PC-3 (cell line): ENCODE data around the gene ADAMTS17. TPM values are rescaled to one million over a fixed set of nuclear protein-coding genes. Genes with fewer than 3 reads are reported as not detected.

Experiments
- ATAC-seq: fragments of 200-7000 bp; cut with Tn5 transposase; 2 replicates; pipeline ENCODE4 v1.9.1; 2020; ENCODE audit warnings: mild to moderate bottlenecking, moderate library complexity
- BruUV-seq: library from RNA; stranded (reverse); fragments of 400-500 nt; replicated peaks from 2 replicates; lab custom pipeline; 2021; lab: Mats Ljungman, UMichigan
- CTCF ChIA-PET: fragments of 300-600 bp; sonication (Branson Sonifier 250); formaldehyde crosslinking; loops from one replicate; lab custom pipeline; 2022; ENCODE audit warnings: antibody characterized with exemption; lab: Charles Lee
- POLR2A ChIA-PET: fragments of 300-600 bp; sonication (Branson Sonifier 250); formaldehyde crosslinking; loops from one replicate; lab custom pipeline; 2022; ENCODE audit warnings: antibody characterized with exemption; ENCODE audit not compliant: unreplicated experiment; lab: Charles Lee
- DNase-seq: peaks from one replicate; pipeline ENCODE4 v3.0.0-alpha.2; 2015
- H2AFZ ChIP-seq: fragments of 300-600 bp; sonication (generic); 2 replicates; pipeline ENCODE4 v1.6.0; 2016; ENCODE audit warnings: antibody characterized with exemption, low read length
- H3F3A ChIP-seq: fragments of 300-600 bp; sonication (generic); one replicate; pipeline ENCODE4 v1.6.0; 2017; ENCODE audit warnings: antibody characterized with exemption, low read length, control low read depth, mild to moderate bottlenecking; ENCODE audit not compliant: unreplicated experiment
- H3K27ac ChIP-seq: fragments of 300-600 bp; sonication (generic); 2 replicates; pipeline ENCODE4 v1.5.1; 2016; ENCODE audit warnings: mild to moderate bottlenecking, low read length
- H3K27me3 ChIP-seq: fragments of 300-600 bp; sonication (generic); 2 replicates; pipeline ENCODE4 v1.6.1; 2016; ENCODE audit warnings: low read length, mixed read lengths
- H3K36me3 ChIP-seq: fragments of 300-600 bp; sonication (generic); 2 replicates; pipeline ENCODE4 v1.6.1; 2016; ENCODE audit warnings: low read depth, mixed run types, low read length, mixed read lengths
- H3K4me1 ChIP-seq: fragments of 300-600 bp; sonication (generic); 2 replicates; pipeline ENCODE4 v1.5.1; 2016; ENCODE audit warnings: low read length; ENCODE audit not compliant: insufficient read depth
- H3K4me2 ChIP-seq: fragments of 300-600 bp; sonication (generic); 2 replicates; pipeline ENCODE4 v1.6.0; 2016; ENCODE audit warnings: low read length
- H3K4me3 ChIP-seq: fragments of 300-600 bp; sonication (generic); 2 replicates; pipeline ENCODE4 v1.5.1; 2016; ENCODE audit warnings: mild to moderate bottlenecking, low read length, mixed read lengths
- H3K79me2 ChIP-seq: fragments of 300-600 bp; sonication (generic); 2 replicates; pipeline ENCODE4 v1.6.1; 2017; ENCODE audit warnings: low read length, mixed read lengths
- H3K9ac ChIP-seq: fragments of 300-600 bp; sonication (generic); 2 replicates; pipeline ENCODE4 v1.6.0; 2016; ENCODE audit warnings: mild to moderate bottlenecking, low read length
- H3K9me2 ChIP-seq: fragments of 300-600 bp; sonication (generic); replicated peaks from 2 replicates; pipeline ENCODE4 v1.6.1; 2016; ENCODE audit warnings: mixed run types, low read length, mixed read lengths
- H3K9me3 ChIP-seq: fragments of 300-600 bp; sonication (generic); 2 replicates; pipeline ENCODE4 v1.6.1; 2016; ENCODE audit warnings: low read length, mixed read lengths
- H4K20me1 ChIP-seq: fragments of 300-600 bp; sonication (generic); 2 replicates; pipeline ENCODE4 v1.6.1; 2016; ENCODE audit warnings: low read length, mixed read lengths
- CTCF ChIP-seq: fragments of 300-600 bp; sonication (generic); conservative IDR thresholded peaks from 2 replicates; pipeline ENCODE4 v1.5.1; 2017; ENCODE audit warnings: antibody characterized with exemption, low read depth, mild to moderate bottlenecking, low read length
- EZH2 ChIP-seq: fragments of 300-600 bp; sonication (generic); IDR thresholded peaks from one replicate; pipeline ENCODE4 v1.6.1; 2017; ENCODE audit warnings: antibody characterized with exemption, mild to moderate bottlenecking, low read length; ENCODE audit not compliant: unreplicated experiment
- EZH2phosphoT487 ChIP-seq: fragments of 300-600 bp; sonication (generic); IDR thresholded peaks from 2 replicates; pipeline ENCODE4 v1.6.1; 2018; ENCODE audit warnings: mild to moderate bottlenecking, antibody characterized with exemption, low read length, borderline replicate concordance
- intact Hi-C: fragments of 100-400 bp; cut with micrococcal nuclease; formaldehyde crosslinking; loops from 2 replicates; pipeline ENCODE4 v1.9.0; 2023
- total RNA-seq: library from RNA; depleted of rRNA; stranded (reverse); fragments of >200 nt; gene quantifications from 2 replicates; pipeline ENCODE4 v1.2.3, GENCODE V29; 2014

ADAMTS17 gene
- total RNA-seq, 1 experiment from 2014 or later, result 6.9 TPM

GRCh38 chr15:100050877-100051786 lies 290.6 kb downstream of the ADAMTS17 start:
- DNase-seq, result no peak
- POLR2A ChIA-PET, result no interaction called here
- no TSS peak for BruUV-seq

GRCh38 chr15:100049936-100050876 lies 291.6 kb downstream of the ADAMTS17 start:
- TF ChIP-seq EZH2, result no peak
- no peak for TF ChIP-seq EZH2phosphoT487
- TF ChIP-seq CTCF, result no peak
- intact Hi-C loops, result loop anchor here (10.0 kb wide), 1 partner anchor 165 kb away; no protein-coding TSS in a partner anchor
- Histone ChIP-seq H4K20me1 (no peaks in the 10 kb centered on the region), H3K36me3 (no peaks in the 10 kb centered on the region; the same call in 1 of the 2 replicates), H3K4me3 (no peak overlapping the region), H3K9me3 (no peaks in the 10 kb centered on the region), H3K27ac (no peak overlapping the region), H2AFZ (no peak overlapping the region), H3K27me3 (no peaks in the 10 kb centered on the region), H3F3A (no peaks in the 10 kb centered on the region), H3K4me2 (no peak overlapping the region), H3K4me1 (no peaks in the 10 kb centered on the region), H3K79me2 (no peaks in the 10 kb centered on the region), H3K9ac (no peak overlapping the region), H3K9me2 (no peaks in the 10 kb centered on the region)
- ChIA-PET POLR2A (no interaction called here), CTCF (no interaction called here)
- no TSS peak for BruUV-seq
- DNase-seq (no peak), ATAC-seq (no peak)

More at GRCh38 chr15:100050877-100051786, 290.6 kb downstream of the ADAMTS17 start:
- TF ChIP-seq EZH2, result no peak
- TF ChIP-seq EZH2phosphoT487, result no peak
- TF ChIP-seq CTCF, result no peak
- Histone ChIP-seq H3K9me3 (no peaks in the 10 kb centered on the region), H3K36me3 (no peaks in the 10 kb centered on the region; the same call in 1 of the 2 replicates), H4K20me1 (no peaks in the 10 kb centered on the region), H3K4me1 (no peaks in the 10 kb centered on the region), H3F3A (no peaks in the 10 kb centered on the region), H3K9me2 (no peaks in the 10 kb centered on the region), H3K79me2 (no peaks in the 10 kb centered on the region), H2AFZ (no peak overlapping the region), H3K9ac (no peak overlapping the region), H3K4me3 (no peak overlapping the region), H3K27ac (no peak overlapping the region), H3K4me2 (no peak overlapping the region), H3K27me3 (no peaks in the 10 kb centered on the region)
- no peak for ATAC-seq
- CTCF ChIA-PET, result no interaction called here
- intact Hi-C loops, result no loop called here
